Thymus (tissue), 11 donors: ENCODE measurements around the gene SUPT7L. TPM values are rescaled to one million over a fixed set of nuclear protein-coding genes. Genes with fewer than 3 reads are reported as not detected.
"Not testable (repeated sequence)": the region's sequence is repeated elsewhere in the genome, so short reads cannot be mapped to it uniquely, and the experiment has no call there.

Experiments
- DNase-seq, 9 donors: peaks; one replicate each; pipeline ENCODE4 v3.0.0-alpha.2; 2013; ENCODE audit warnings: low spot score in 9 of 9, low read depth in 6 of 9, missing footprints in 1 of 9
- H3K27ac ChIP-seq, 2 donors: one replicate each; pipeline ENCODE4 v1.5.1; 2013; ENCODE audit warnings: control low read depth in 1 of 2, low read depth in 1 of 2, low read length in 1 of 2, mild to moderate bottlenecking in 1 of 2, moderate library complexity in 1 of 2
- H3K27me3 ChIP-seq, 2 donors: one replicate each; pipeline ENCODE4 v1.5.1; 2013; ENCODE audit warnings: low read length in 1 of 2; ENCODE audit not compliant: control insufficient read depth in 2 of 2, insufficient read depth in 1 of 2
- H3K36me3 ChIP-seq, 2 donors: one replicate each; pipeline ENCODE4 v1.5.1; 2013; ENCODE audit warnings: low read length in 1 of 2, mild to moderate bottlenecking in 1 of 2, moderate library complexity in 1 of 2; ENCODE audit not compliant: control insufficient read depth in 2 of 2, insufficient read depth in 2 of 2
- H3K4me1 ChIP-seq, 2 donors: one replicate each; pipeline ENCODE4 v1.5.1; 2013; ENCODE audit warnings: low read length in 2 of 2; ENCODE audit not compliant: control insufficient read depth in 2 of 2, insufficient read depth in 2 of 2
- H3K4me3 ChIP-seq, 2 donors: one replicate each; pipeline ENCODE4 v1.5.1; 2013; ENCODE audit warnings: low read length in 2 of 2, control low read depth in 1 of 2, mild to moderate bottlenecking in 1 of 2
- H3K9me3 ChIP-seq, 2 donors: one replicate each; pipeline ENCODE4 v1.5.1; 2013; ENCODE audit warnings: low read length in 1 of 2, mild to moderate bottlenecking in 1 of 2; ENCODE audit not compliant: control insufficient read depth in 2 of 2, insufficient read depth in 1 of 2
- WGBS: extraction: QIAGEN DNeasy Blood & Tissue Kit; methylation state at CpG from one replicate; pipeline ENCODE4 v1.1.7; 2013; 5-methylcytosine and 5-hydroxymethylcytosine counted together
- polyA plus RNA-seq: library from polyadenylated mRNA; stranded (reverse); fragments of 200-250 nt; gene quantifications from one replicate; pipeline ENCODE4 v1.2.3, GENCODE V29; 2013
- total RNA-seq: library from RNA; stranded (reverse); fragments of 120-200 nt; gene quantifications from one replicate; pipeline ENCODE4 v1.2.4, GENCODE V29; 2013
- donor health status: healthy.

SUPT7L gene
- total and polyA plus RNA-seq, 2 donors, result 27.7 to 53.8 TPM

DNA sequence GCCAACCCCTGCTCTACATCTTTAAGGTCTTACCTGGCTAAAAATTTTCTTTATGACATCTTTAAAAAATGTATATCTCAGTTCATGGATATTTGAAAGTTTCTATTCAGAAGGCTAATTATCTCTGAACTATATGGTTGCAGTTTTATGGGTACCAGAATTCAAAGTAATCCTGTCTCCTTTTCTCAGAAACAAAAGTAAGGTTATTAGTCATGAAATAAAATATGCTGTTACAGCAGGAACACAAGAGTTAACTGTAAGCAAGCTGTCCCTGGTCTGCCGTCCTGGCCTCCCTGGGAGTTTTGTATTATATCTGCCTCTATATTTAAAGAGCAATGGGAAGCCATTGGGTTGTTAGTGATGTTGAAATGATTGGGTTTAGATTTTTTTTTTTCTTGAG lies 34.2 kb upstream of the SUPT7L start:
- 99% methylated on average over 1 of the region's 1 CpG for WGBS
- Histone ChIP-seq H3K36me3 (peaks cover 17 to 21% of the 10 kb centered on the region in 2 donors), H3K9me3 (no peaks in the 10 kb centered on the region), H3K4me3 (no peak overlapping the region), H3K27me3 (no peaks in the 10 kb centered on the region), H3K27ac (no peak overlapping the region), H3K4me1 (no peaks in the 10 kb centered on the region)
- DNase-seq, result no peak

- no peak for DNase-seq
- Histone ChIP-seq H3K9me3 (no peaks in the 10 kb centered on the region), H3K4me1 (no peaks in the 10 kb centered on the region), H3K27me3 (no peaks in the 10 kb centered on the region), H3K4me3 (no peak overlapping the region), H3K36me3 (peaks cover 23 to 35% of the 10 kb centered on the region in 2 donors), H3K27ac (no peak overlapping the region)
Observed at GRCh38 chr2:27690052-27690451, 26.6 kb upstream of the SUPT7L start.

DNA sequence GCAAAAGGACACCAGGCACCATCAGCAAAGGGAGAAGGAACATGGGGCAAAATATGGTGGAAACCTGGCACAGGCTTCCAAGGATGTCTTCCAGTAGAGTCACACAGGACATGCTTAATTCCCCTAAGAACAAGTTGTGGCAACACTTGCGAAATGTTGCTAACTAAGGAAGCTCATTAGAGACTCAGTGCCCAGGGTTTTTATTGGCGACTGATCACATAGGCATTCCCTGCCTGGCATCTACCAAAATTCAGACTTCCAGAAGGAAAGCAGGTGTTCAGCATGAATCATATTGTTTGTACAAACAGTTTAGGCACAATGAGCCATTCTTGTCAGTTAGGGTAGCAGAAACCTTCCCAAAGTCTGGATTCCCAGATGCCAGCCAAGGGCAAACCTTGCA lies 26.0 kb upstream of the SUPT7L start:
- peaks cover 23 to 41% of the 10 kb centered on the region in 2 donors for H3K36me3 ChIP-seq

DNA sequence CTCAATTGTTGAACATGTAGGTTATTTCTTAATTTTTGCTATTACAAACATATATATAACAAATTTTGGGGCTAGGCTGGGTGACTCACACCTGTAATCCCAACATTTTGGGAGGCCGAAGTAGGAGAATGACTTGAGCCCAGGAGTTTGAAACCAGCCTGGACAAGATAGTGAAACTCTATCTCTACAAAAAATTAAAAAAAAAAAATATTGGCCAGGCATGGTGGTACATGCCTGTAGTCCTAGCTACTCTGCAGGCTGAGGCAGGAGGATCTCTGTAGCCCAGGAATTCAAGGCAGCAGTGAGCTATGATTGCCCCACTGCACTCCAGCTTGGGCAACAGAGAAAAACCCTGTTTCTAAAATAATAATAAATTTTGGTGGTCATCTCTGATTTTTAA lies 23.8 kb upstream of the SUPT7L start:
- no peaks in the 10 kb centered on the region for H3K9me3 ChIP-seq
- no peak overlapping the region for H3K27ac ChIP-seq
- H3K4me3 ChIP-seq, result no peak overlapping the region
- no peaks in the 10 kb centered on the region for H3K27me3 ChIP-seq
- H3K4me1 ChIP-seq, result no peaks in the 10 kb centered on the region
- no peak for DNase-seq
- WGBS, result 87% methylated on average over 1 of the region's 1 CpG
- H3K36me3 ChIP-seq, result peaks cover 23 to 52% of the 10 kb centered on the region in 2 donors

More for the DNA sequence above, 26.0 kb upstream of the SUPT7L start:
- Histone ChIP-seq H3K9me3 (no peaks in the 10 kb centered on the region), H3K27ac (no peak overlapping the region), H3K4me3 (no peak overlapping the region), H3K4me1 (no peaks in the 10 kb centered on the region), H3K27me3 (no peaks in the 10 kb centered on the region)
- no peak for DNase-seq
- 100% methylated on average over 2 of the region's 2 CpGs for WGBS

DNA sequence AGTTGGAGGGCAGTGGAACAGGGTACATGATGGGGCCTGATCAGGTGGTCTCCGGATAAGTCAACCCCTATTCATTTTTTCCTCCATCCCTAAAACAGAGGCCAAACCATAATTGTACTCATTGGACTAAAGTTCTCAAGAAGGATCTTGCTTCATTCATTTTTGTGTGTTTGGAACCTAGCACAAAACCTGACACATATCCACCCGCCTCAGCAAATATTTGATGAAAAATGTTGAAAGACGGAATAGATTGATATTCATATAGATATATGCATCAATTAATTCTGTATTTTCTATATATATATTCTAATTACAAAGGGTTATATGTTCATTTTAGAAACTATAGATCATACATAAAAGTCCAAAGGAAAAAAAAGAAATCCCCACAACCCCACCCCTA lies 22.2 kb upstream of the SUPT7L start:
- Histone ChIP-seq H3K36me3 (peaks cover 28 to 55% of the 10 kb centered on the region in 2 donors), H3K4me1 (no peaks in the 10 kb centered on the region), H3K4me3 (no peak overlapping the region), H3K27me3 (no peaks in the 10 kb centered on the region), H3K27ac (no peak overlapping the region), H3K9me3 (no peaks in the 10 kb centered on the region)
- 97% methylated on average over 3 of the region's 3 CpGs for WGBS
- no peak for DNase-seq

GRCh38 chr2:27685006-27685405 lies 21.6 kb upstream of the SUPT7L start:
- peaks cover 30 to 55% of the 10 kb centered on the region in 2 donors for H3K36me3 ChIP-seq
- H3K9me3 ChIP-seq, H3K4me1 ChIP-seq, DNase-seq, H3K27ac ChIP-seq, H3K4me3 ChIP-seq, H3K27me3 ChIP-seq: not testable (repeated sequence)
- 98% methylated on average over 1 of the region's 1 CpG for WGBS

- Histone ChIP-seq H3K36me3 (peaks cover 26 to 53% of the 10 kb centered on the region in 2 donors), H3K27ac (no peak overlapping the region), H3K9me3 (no peaks in the 10 kb centered on the region), H3K4me1 (no peaks in the 10 kb centered on the region), H3K27me3 (no peaks in the 10 kb centered on the region), H3K4me3 (no peak overlapping the region)
- DNase-seq, result peak; percentile 60 to 98 (median 95)
- WGBS, result 49% methylated on average over 9 of the region's 9 CpGs
Observed at GRCh38 chr2:27683390-27684071, 20.1 kb upstream of the SUPT7L start.

- not testable (repeated sequence) for H3K4me3 ChIP-seq, H3K27ac ChIP-seq, H3K4me1 ChIP-seq, DNase-seq, H3K27me3 ChIP-seq, H3K9me3 ChIP-seq
- H3K36me3 ChIP-seq, result peaks cover 25 to 54% of the 10 kb centered on the region in 2 donors
- 95% methylated on average over 7 of the region's 7 CpGs for WGBS
Observed at GRCh38 chr2:27682334-27682771, 18.9 kb upstream of the SUPT7L start.

DNA sequence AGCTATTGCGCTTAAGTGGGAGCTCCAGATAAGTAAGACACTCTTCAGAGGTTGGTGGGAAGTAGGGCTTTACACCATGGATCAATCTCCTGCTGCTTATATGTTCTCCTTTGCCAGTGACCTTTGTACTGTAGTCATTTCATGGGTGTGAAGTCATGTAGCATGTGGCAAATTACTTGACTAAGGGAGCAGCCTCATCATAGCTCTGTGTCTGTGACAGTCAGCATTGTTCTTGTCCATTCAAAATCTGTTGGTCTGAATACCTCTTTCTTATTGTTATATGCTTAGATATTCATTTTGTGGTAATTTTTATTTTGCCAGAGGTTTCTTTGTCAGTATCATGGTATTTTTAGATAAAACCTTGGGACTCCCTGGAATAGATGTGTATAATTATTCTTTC lies 18.4 kb upstream of the SUPT7L start:
- H3K27me3 ChIP-seq, result no peaks in the 10 kb centered on the region
- WGBS, result 98% methylated on average over 1 of the region's 1 CpG
- no peak overlapping the region for H3K27ac ChIP-seq
- no peaks in the 10 kb centered on the region for H3K9me3 ChIP-seq
- no peaks in the 10 kb centered on the region for H3K4me1 ChIP-seq
- no peak for DNase-seq
- H3K36me3 ChIP-seq, result peaks cover 24 to 52% of the 10 kb centered on the region in 2 donors
- H3K4me3 ChIP-seq, result no peak overlapping the region
